ENCODE measurements around the gene DOCK7.

- TF ChIP-seq CTCF (CRISPR knock-in tag; IDR thresholded peaks at IDR 0.05): no peak
- no peak for TF ChIP-seq ZNF616 (CRISPR knock-in tag; IDR thresholded peaks at IDR 0.05; ENCODE audit: low read depth)
- no peak for TF ChIP-seq ETV6 (CRISPR knock-in tag; conservative IDR thresholded peaks at IDR 0.05)
- no peak for TF ChIP-seq NFIC (IDR thresholded peaks at IDR 0.05; ENCODE audit: low read length)
- no peak for TF ChIP-seq TP53 (CRISPR knock-in tag; conservative IDR thresholded peaks at IDR 0.05)
- no peak for TF ChIP-seq POLR2A (IDR thresholded peaks at IDR 0.05; ENCODE audit: insufficient read depth in 1 of 2, low read depth in 2 of 2, low read length in 2 of 2)
- TF ChIP-seq, protein P1, sequence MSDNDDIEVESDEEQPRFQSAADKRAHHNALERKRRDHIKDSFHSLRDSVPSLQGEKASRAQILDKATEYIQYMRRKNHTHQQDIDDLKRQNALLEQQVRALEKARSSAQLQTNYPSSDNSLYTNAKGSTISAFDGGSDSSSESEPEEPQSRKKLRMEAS (IDR thresholded peaks at IDR 0.05): no peak
- TF ChIP-seq SP5 (CRISPR knock-in tag; IDR thresholded peaks at IDR 0.05; ENCODE audit: borderline replicate concordance, low read depth): no peak
- TF ChIP-seq, protein P2, sequence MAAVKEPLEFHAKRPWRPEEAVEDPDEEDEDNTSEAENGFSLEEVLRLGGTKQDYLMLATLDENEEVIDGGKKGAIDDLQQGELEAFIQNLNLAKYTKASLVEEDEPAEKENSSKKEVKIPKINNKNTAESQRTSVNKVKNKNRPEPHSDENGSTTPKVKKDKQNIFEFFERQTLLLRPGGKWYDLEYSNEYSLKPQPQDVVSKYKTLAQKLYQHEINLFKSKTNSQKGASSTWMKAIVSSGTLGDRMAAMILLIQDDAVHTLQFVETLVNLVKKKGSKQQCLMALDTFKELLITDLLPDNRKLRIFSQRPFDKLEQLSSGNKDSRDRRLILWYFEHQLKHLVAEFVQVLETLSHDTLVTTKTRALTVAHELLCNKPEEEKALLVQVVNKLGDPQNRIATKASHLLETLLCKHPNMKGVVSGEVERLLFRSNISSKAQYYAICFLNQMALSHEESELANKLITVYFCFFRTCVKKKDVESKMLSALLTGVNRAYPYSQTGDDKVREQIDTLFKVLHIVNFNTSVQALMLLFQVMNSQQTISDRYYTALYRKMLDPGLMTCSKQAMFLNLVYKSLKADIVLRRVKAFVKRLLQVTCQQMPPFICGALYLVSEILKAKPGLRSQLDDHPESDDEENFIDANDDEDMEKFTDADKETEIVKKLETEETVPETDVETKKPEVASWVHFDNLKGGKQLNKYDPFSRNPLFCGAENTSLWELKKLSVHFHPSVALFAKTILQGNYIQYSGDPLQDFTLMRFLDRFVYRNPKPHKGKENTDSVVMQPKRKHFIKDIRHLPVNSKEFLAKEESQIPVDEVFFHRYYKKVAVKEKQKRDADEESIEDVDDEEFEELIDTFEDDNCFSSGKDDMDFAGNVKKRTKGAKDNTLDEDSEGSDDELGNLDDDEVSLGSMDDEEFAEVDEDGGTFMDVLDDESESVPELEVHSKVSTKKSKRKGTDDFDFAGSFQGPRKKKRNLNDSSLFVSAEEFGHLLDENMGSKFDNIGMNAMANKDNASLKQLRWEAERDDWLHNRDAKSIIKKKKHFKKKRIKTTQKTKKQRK (IDR thresholded peaks at IDR 0.05; ENCODE audit: low read length): no peak
These were observed 75.4 kb downstream of the DOCK7 start for GRCh38 chr1:62612770-62613169.

Measured in HepG2 (cell line).